CD4-positive, alpha-beta memory T cell (primary cell): ENCODE measurements around the gene MRPL34. TPM values are rescaled to one million over a fixed set of nuclear protein-coding genes. Genes with fewer than 3 reads are reported as not detected.
"Not testable (repeated sequence)": the region's sequence is repeated elsewhere in the genome, so short reads cannot be mapped to it uniquely, and the experiment has no call there.

Experiments
- CTCF ChIA-PET: fragments of 350-600 bp; sonication (Branson Sonifier 250); formaldehyde crosslinking; loops from one replicate; lab custom pipeline; 2021; ENCODE audit warnings: inconsistent platforms; ENCODE audit not compliant: partially characterized antibody; lab: Charles Lee
- POLR2A ChIA-PET: fragments of 350-600 bp; sonication (Branson Sonifier 250); formaldehyde crosslinking; loops from one replicate; lab custom pipeline; 2021; ENCODE audit not compliant: partially characterized antibody; lab: Charles Lee
- DNase-seq, 5 donors: peaks; one replicate each; pipeline versions ENCODE4 v3.0.0 to v3.0.0-alpha.2; 2020 to 2022; ENCODE audit warnings: mixed read lengths in 1 of 5
- H3K27ac ChIP-seq: one replicate; pipeline ENCODE4 v1.7.0; 2013; ENCODE audit warnings: low read depth, low read length
- H3K27me3 ChIP-seq: 2 replicates; pipeline ENCODE4 v1.7.0; 2013; ENCODE audit warnings: mild to moderate bottlenecking, low read length, moderate library complexity; ENCODE audit not compliant: insufficient read depth
- H3K36me3 ChIP-seq: 2 replicates; pipeline ENCODE4 v1.7.0; 2013; ENCODE audit warnings: mild to moderate bottlenecking, low read length, moderate library complexity; ENCODE audit not compliant: insufficient read depth
- H3K4me1 ChIP-seq: 2 replicates; pipeline ENCODE4 v1.7.0; 2013; ENCODE audit warnings: mild to moderate bottlenecking, low read length, moderate library complexity; ENCODE audit not compliant: insufficient read depth
- H3K4me3 ChIP-seq, 2 donors: one replicate each; pipeline ENCODE4 v1.7.0; 2013; ENCODE audit warnings: low read length in 2 of 2, mild to moderate bottlenecking in 1 of 2
- H3K9me3 ChIP-seq, 2 donors: one replicate each; pipeline ENCODE4 v1.7.0; 2013; ENCODE audit warnings: low read length in 2 of 2, control low read depth in 1 of 2; ENCODE audit not compliant: control insufficient read depth in 1 of 2
- H3K27ac Mint-ChIP-seq, 7 donors: one replicate each; pipeline ENCODE4 v1.8.0; 2020 to 2021; ENCODE audit warnings: mixed read lengths in 7 of 7, mild to moderate bottlenecking in 6 of 7, inconsistent platforms in 3 of 7, moderate library complexity in 3 of 7
- H3K27me3 Mint-ChIP-seq, 2 donors: one replicate each; pipeline ENCODE4 v1.8.0; 2020 to 2021; ENCODE audit warnings: mixed read lengths in 2 of 2
- H3K36me3 Mint-ChIP-seq, 2 donors: one replicate each; pipeline ENCODE4 v1.8.0; 2020 to 2021; ENCODE audit warnings: mixed read lengths in 2 of 2, inconsistent platforms in 1 of 2, mild to moderate bottlenecking in 1 of 2
- H3K4me1 Mint-ChIP-seq, 4 donors: one replicate each; pipeline ENCODE4 v1.8.0; 2020 to 2021; ENCODE audit warnings: mixed read lengths in 4 of 4, mild to moderate bottlenecking in 1 of 4
- H3K4me3 Mint-ChIP-seq, 8 donors: one replicate each; pipeline ENCODE4 v1.8.0; 2020 to 2021; ENCODE audit warnings: mixed read lengths in 8 of 8, mild to moderate bottlenecking in 7 of 8, moderate library complexity in 6 of 8, inconsistent platforms in 3 of 8
- H3K9me3 Mint-ChIP-seq, 8 donors: one replicate each; pipeline ENCODE4 v1.8.0; 2020 to 2021; ENCODE audit warnings: mixed read lengths in 8 of 8, mild to moderate bottlenecking in 5 of 8, inconsistent platforms in 3 of 8, moderate library complexity in 1 of 8
- intact Hi-C: fragments of 100-400 bp; cut with micrococcal nuclease; formaldehyde crosslinking; loops from one replicate; pipeline ENCODE4 v1.15.1; 2023
- polyA plus RNA-seq, 2 donors: library from polyadenylated mRNA; unstranded; fragments of 300-500 nt; fragmentation: Illumina TruSeq; gene quantifications; one replicate each; pipeline ENCODE4 v1.2.3, GENCODE V29; 2021
- total RNA-seq, 2 experiments: library from RNA; stranded (reverse); gene quantifications; one replicate each; pipeline ENCODE4 v1.2.3, GENCODE V29; 2021

Gene MRPL34
- total and polyA plus RNA-seq, 4 experiments from 2014 or later: 69.4 to 250 (median 153) TPM

DNA sequence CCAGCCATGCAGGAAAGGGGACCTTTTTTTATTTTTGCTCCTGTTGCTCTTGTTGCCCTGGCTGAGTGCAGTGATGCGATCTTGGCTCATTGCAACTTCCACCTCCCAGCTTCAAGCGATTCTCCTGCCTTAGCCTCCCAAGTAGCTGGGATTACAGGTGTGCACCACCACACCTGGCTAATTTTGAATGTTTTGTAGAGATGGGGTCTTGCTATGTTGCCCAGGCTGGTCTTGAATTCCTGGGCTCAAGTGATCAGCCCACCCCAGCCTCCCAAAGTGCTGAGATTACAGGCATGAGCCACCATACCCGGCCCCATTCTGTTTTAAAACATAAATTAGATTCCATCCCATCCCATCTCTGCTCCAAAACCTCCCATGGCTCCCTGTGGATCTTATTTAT, 30.8 kb upstream of the MRPL34 start:
- H3K27ac Mint-ChIP-seq, H3K4me3 Mint-ChIP-seq, H3K4me1 Mint-ChIP-seq, DNase-seq, H3K4me3 ChIP-seq, intact Hi-C loops, H3K9me3 ChIP-seq, POLR2A ChIA-PET, H3K4me1 ChIP-seq, CTCF ChIA-PET, H3K9me3 Mint-ChIP-seq, H3K27me3 ChIP-seq, H3K27me3 Mint-ChIP-seq, H3K27ac ChIP-seq: not testable (repeated sequence)
- peaks cover 23 to 39% of the 10 kb centered on the region in 2 donors for H3K36me3 Mint-ChIP-seq
- peaks cover 30% of the 10 kb centered on the region for H3K36me3 ChIP-seq

DNA sequence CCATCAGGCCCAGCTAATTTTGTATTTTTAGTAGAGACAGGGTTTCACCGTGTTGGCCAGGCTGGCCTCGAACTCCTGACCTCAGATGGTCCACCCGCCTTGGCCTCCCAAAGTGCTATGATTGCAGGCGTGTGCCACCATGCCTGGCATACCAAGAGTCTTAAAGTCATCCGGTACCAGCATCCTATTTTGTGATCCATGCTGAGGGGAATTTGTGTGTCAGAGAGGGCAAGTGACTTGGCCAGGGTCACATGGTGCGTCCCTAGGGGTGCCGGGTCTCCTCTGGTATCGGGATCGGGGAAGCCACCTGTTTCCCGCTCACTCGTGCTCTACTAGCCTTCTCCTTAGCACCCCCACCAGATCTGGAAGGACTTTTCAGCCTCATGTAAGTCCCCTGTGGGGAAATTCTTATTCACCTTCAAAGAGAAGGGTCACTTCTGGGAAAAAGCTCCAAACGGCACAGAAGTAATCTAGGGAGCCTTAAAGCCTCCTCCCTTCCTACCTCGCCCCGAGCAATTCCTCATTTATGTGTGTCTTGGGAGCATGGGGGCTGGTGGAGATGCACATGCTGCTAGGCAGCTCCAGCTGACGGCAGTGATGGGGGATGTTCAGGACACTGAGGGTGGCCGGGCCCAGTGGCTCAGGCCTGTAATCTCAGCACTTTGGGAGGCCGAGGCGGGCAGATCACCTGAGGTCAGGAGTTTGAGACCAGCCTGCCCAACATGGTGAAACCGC, 30.1 kb upstream of the MRPL34 start:
- H3K27me3 ChIP-seq: no peaks in the 10 kb centered on the region
- ChIA-PET CTCF (interaction anchor here (0.7 kb wide), 1 partner anchor 14 kb away, joined by 4 read pairs; no protein-coding TSS in a partner anchor), POLR2A (no interaction called here)
- Mint-ChIP-seq H3K4me3 (no peak overlapping the region), H3K9me3 (no peaks in the 10 kb centered on the region), H3K4me1 (no peaks in the 10 kb centered on the region), H3K36me3 (peaks cover 19 to 33% of the 10 kb centered on the region in 2 donors), H3K27ac (peak overlapping the region in 1 of 7 donors; percentile 66), H3K27me3 (no peaks in the 10 kb centered on the region)
- H3K4me1 ChIP-seq: no peaks in the 10 kb centered on the region
- DNase-seq: no peak
- peaks cover 30% of the 10 kb centered on the region for H3K36me3 ChIP-seq
- H3K4me3 ChIP-seq: no peak overlapping the region
- no peak overlapping the region for H3K27ac ChIP-seq
- intact Hi-C loops: no loop called here
- no peaks in the 10 kb centered on the region for H3K9me3 ChIP-seq

DNA sequence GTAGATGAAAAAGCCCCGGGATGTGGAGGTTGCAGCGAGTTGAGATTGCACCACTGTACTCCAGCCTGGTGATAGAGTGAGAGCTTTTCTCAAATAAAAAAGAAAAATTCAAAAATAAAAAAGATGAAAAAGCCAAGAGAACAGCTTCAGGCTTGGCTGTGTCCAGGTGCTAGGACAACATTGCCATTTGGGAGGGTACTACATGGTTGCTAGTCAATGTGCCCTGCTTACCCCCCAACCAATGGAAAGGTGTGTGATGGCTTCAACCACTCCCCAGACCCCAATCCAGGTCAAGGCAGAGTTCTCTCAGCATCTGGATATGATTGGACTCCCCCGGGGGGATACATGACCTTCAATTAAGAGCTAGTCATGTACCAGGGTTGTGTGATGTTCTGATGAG, 26.2 kb upstream of the MRPL34 start:
- CTCF ChIA-PET: interaction anchor here (0.6 to 6.9 kb wide), 7 partner anchors 13 to 211 kb away, joined by 3 to 83 read pairs (median 5); no protein-coding TSS in a partner anchor
- intact Hi-C loops: no loop called here
- Mint-ChIP-seq H3K27ac (no peak overlapping the region), H3K4me1 (peaks cover 2 to 4% (median 3%) of the 10 kb centered on the region in 4 donors), H3K27me3 (no peaks in the 10 kb centered on the region), H3K36me3 (peaks cover 14 to 17% of the 10 kb centered on the region in 2 donors), H3K4me3 (peak overlapping the region in 1 of 8 donors; percentile 12), H3K9me3 (no peaks in the 10 kb centered on the region)
- no peak overlapping the region for H3K4me3 ChIP-seq
- no peak for DNase-seq
- H3K4me1 ChIP-seq: peaks cover 17% of the 10 kb centered on the region
- no peaks in the 10 kb centered on the region for H3K27me3 ChIP-seq
- peaks cover 12% of the 10 kb centered on the region for H3K36me3 ChIP-seq
- no peaks in the 10 kb centered on the region for H3K9me3 ChIP-seq
- H3K27ac ChIP-seq: no peak overlapping the region
- POLR2A ChIA-PET: interaction anchor here (0.7 to 1.2 kb wide), 2 partner anchors 12 to 44 kb away, joined by 3 to 5 read pairs; partner anchors contain the start of gene BABAM1

DNA sequence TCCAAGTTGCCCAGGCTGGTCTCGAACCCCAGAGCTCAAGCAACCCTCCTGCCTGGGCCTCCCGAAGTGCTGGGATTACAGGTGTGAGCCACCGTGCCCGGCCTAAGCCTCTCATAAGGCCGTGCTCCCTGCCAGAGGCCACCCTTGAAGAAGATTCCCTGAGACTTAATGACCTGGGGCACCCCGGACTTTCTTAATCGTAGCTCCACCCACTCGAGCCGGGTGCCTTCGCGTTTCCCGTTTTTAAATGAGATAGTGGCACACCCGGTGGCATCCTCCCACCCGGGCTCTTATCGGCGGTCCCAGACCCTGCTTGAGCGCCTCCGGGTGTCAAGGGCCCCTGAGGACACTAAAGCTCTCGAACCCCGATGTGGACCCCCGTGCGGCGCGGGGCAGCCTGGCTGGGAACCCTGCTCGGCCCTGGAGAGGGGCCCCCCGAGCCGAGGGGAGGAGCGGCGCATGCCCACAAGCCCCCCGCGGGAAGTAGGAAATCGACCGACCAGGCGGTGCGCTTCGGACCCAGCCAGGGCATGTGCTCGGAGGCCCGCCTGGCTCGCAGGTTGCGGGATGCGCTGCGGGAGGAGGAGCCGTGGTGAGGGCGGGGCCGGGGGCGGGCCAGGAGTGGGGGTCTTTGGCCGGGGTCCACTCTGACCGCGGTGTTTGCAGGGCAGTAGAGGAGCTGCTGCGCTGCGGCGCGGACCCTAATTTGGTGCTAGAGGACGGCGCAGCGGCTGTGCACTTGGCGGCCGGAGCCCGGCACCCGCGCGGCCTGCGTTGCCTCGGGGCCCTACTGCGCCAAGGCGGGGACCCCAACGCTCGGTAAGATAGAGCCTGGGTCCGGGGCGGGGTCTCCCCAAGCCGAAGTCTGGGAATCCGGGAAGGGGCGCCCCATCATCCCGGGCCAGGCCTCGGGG, 24.0 kb upstream of the MRPL34 start, which contains the start of gene ANKLE1:
ANKLE1 (plus strand) TSS at position 511 of the 914 bp plus-strand sequence; CDS start at position 531, 20 bp downstream.
- Histone ChIP-seq H3K4me1 (peaks cover 17% of the 10 kb centered on the region), H3K4me3 (peak within 1 kb of the TSS; percentile 17 to 45), H3K36me3 (peaks cover 4% of the 10 kb centered on the region), H3K27ac (no peak within 1 kb of the TSS), H3K9me3 (no peaks in the 10 kb centered on the region), H3K27me3 (no peaks in the 10 kb centered on the region)
- H3K27me3 Mint-ChIP-seq: no peaks in the 10 kb centered on the region
- H3K27ac Mint-ChIP-seq: peak within 1 kb of the TSS in 3 of 7 donors; percentile 19 to 42 (median 24)
- H3K36me3 Mint-ChIP-seq: peaks cover 5 to 6% of the 10 kb centered on the region in 2 donors
- ChIA-PET POLR2A (interaction anchor here (0.8 to 1.7 kb wide), 9 partner anchors 11 to 213 kb away, joined by 3 to 6 read pairs (median 4); partner anchors contain the start of genes BABAM1, MRPL34 and OCEL1), CTCF (interaction anchor here (0.5 to 6.9 kb wide), 14 partner anchors 9 to 647 kb away, joined by 3 to 83 read pairs (median 4); partner anchors contain the start of genes BABAM1, MRPL34 and USHBP1)
- no peaks in the 10 kb centered on the region for H3K9me3 Mint-ChIP-seq
- H3K4me3 Mint-ChIP-seq: peak within 1 kb of the TSS; percentile 73 to 86 (median 80)
- peaks cover 2 to 4% (median 3%) of the 10 kb centered on the region in 4 donors for H3K4me1 Mint-ChIP-seq
- DNase-seq: no peak
- intact Hi-C loops: loop anchor here (1.0 to 2.0 kb wide), 5 partner anchors 20 to 503 kb away; partner anchors contain the start of genes HAUS8 and MYO9B

DNA sequence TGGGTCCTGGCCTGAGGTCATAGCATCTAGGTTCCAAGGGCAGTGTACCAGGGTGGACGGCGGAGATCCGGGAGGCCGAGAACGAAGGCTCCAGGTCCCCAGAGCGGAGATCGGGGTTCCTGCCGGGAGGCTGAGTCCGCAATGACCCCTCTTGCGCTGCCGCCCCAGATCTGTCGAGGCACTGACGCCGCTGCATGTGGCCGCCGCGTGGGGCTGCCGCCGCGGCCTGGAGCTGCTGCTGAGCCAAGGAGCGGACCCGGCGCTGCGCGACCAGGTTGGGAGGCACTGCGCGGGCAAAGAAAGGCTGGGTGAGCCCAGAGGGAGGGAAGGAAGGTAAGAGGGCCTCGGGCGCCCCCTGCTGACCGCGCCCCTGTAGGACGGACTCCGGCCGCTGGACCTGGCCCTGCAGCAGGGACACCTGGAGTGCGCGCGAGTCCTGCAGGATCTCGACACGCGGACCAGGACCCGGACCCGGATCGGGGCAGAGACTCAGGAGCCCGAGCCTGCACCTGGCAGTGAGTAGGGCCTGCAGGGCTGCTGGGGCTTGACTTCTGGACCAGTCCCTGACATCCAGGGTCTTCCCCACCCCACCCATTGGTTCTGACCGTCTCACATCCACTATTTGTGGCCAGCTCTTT, 23.1 kb upstream of the MRPL34 start:
- Mint-ChIP-seq H3K36me3 (peaks cover under 1 to 1% of the 10 kb centered on the region in 2 donors), H3K9me3 (no peaks in the 10 kb centered on the region), H3K27ac (peak overlapping the region in 2 of 7 donors; percentile 24 to 42), H3K4me1 (peaks cover 2 to 4% (median 3%) of the 10 kb centered on the region in 4 donors), H3K4me3 (peak overlapping the region; percentile 73 to 86 (median 80)), H3K27me3 (no peaks in the 10 kb centered on the region)
- ChIA-PET POLR2A (interaction anchor here (0.8 to 1.7 kb wide), 7 partner anchors 10 to 214 kb away, joined by 3 to 6 read pairs (median 3); partner anchors contain the start of genes BABAM1, MRPL34 and USHBP1), CTCF (interaction anchor here (0.6 to 6.9 kb wide), 15 partner anchors 10 to 510 kb away, joined by 3 to 83 read pairs (median 5); partner anchors contain the start of genes BABAM1, MRPL34 and USHBP1)
- Histone ChIP-seq H3K27me3 (no peaks in the 10 kb centered on the region), H3K9me3 (no peaks in the 10 kb centered on the region), H3K36me3 (no peaks in the 10 kb centered on the region), H3K4me3 (peak overlapping the region; percentile 17 to 45), H3K27ac (no peak overlapping the region), H3K4me1 (peaks cover 17% of the 10 kb centered on the region)
- intact Hi-C loops: loop anchor here (1.0 to 2.0 kb wide), 5 partner anchors 21 to 504 kb away; partner anchors contain the start of genes HAUS8 and MYO9B
- peak; percentile 72 to 79 (median 74) for DNase-seq

DNA sequence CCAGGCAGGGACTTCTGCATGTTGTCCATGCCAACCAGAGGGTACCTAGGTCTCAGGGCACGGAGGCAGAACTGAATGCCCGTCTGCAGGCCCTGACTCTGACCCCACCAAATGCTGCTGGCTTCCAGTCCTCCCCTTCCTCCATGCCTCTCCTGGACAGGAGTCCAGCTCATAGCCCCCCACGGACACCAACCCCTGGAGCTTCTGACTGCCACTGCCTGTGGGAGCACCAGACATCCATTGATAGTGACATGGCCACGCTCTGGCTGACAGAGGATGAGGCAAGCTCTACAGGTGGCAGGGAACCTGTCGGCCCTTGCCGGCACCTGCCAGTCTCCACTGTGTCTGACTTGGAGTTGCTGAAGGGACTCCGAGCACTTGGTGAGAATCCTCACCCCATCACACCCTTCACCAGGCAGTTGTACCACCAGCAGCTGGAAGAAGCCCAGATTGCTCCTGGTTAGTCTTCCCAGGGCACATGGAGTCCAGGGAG, 22.1 kb upstream of the MRPL34 start:
- Histone ChIP-seq H3K4me3 (no peak overlapping the region), H3K27me3 (no peaks in the 10 kb centered on the region), H3K9me3 (no peaks in the 10 kb centered on the region), H3K27ac (no peak overlapping the region), H3K36me3 (no peaks in the 10 kb centered on the region), H3K4me1 (peaks cover 17% of the 10 kb centered on the region)
- peak overlapping the region in 1 of 7 donors; percentile 72 for H3K27ac Mint-ChIP-seq
- intact Hi-C loops: loop anchor here (2.0 kb wide), 2 partner anchors 209 to 505 kb away; partner anchors contain the start of genes HAUS8 and MYO9B
- no peaks in the 10 kb centered on the region for H3K9me3 Mint-ChIP-seq
- no peak for DNase-seq
- peaks cover 0 to 1% of the 10 kb centered on the region in 2 donors for H3K36me3 Mint-ChIP-seq
- H3K4me3 Mint-ChIP-seq: peak overlapping the region in 2 of 8 donors; percentile 22 to 67
- POLR2A ChIA-PET: no interaction called here
- peaks cover 2 to 4% (median 3%) of the 10 kb centered on the region in 4 donors for H3K4me1 Mint-ChIP-seq
- CTCF ChIA-PET: interaction anchor here (0.6 to 6.9 kb wide), 15 partner anchors 9 to 514 kb away, joined by 3 to 83 read pairs (median 4); partner anchors contain the start of genes BABAM1, MRPL34 and USHBP1
- H3K27me3 Mint-ChIP-seq: peaks cover 0 to 2% of the 10 kb centered on the region in 2 donors
